Posterior vena cava (tissue), 2 donors: ENCODE results near the gene KAT8. TPM values are rescaled to one million over a fixed set of nuclear protein-coding genes. Genes with fewer than 3 reads are reported as not detected.

Experiments used
- DNase-seq: peaks from one replicate; pipeline ENCODE4 v3.0.0-alpha.2; 2020; ENCODE audit warnings: low spot score
- intact Hi-C, 2 donors: fragments of 100-400 bp; cut with DNase I; formaldehyde crosslinking; loops; one replicate each; pipeline versions ENCODE4 v1.14.1 to v1.14.2; 2022 to 2023
- total RNA-seq, 2 donors: library from RNA; stranded (reverse); fragmentation: NEBNext Ultra II Directional; extraction: Animal tissue kit (Norgen Biotek cat#: 25700); gene quantifications; one replicate each; pipeline ENCODE4 v1.2.1, GENCODE V29; 2021
- donor health status: DM: yes; HTN: yes; CAD: no.
- donor health status: DM: yes; HTN: yes; CAD: no.

KAT8 gene
- total RNA-seq, 2 donors from 2014 or later = 49.9 to 51.3 TPM

GRCh38 chr16:31170048-31170447 is 52.6 kb downstream of the KAT8 start:
- intact Hi-C loops = loop anchor here (10.0 kb wide), 2 partner anchors 275 to 505 kb away; partner anchors contain the start of gene ZNF843 (in 1 of the 2)
- DNase-seq = peak; percentile 5

- intact Hi-C loops = loop anchor here (10.0 kb wide), 2 partner anchors 268 to 512 kb away; partner anchors contain the start of gene ZNF843 (in 1 of the 2)
- peak; percentile 41 for DNase-seq
Observed at GRCh38 chr16:31177136-31177535, 59.7 kb downstream of the KAT8 start.

- intact Hi-C loops = loop anchor here (10.0 kb wide), 2 partner anchors 266 to 514 kb away; partner anchors contain the start of gene ZNF843 (in 1 of the 2)
- DNase-seq = no peak
Observed at GRCh38 chr16:31179219-31179746, 61.8 kb downstream of the KAT8 start.

DNA sequence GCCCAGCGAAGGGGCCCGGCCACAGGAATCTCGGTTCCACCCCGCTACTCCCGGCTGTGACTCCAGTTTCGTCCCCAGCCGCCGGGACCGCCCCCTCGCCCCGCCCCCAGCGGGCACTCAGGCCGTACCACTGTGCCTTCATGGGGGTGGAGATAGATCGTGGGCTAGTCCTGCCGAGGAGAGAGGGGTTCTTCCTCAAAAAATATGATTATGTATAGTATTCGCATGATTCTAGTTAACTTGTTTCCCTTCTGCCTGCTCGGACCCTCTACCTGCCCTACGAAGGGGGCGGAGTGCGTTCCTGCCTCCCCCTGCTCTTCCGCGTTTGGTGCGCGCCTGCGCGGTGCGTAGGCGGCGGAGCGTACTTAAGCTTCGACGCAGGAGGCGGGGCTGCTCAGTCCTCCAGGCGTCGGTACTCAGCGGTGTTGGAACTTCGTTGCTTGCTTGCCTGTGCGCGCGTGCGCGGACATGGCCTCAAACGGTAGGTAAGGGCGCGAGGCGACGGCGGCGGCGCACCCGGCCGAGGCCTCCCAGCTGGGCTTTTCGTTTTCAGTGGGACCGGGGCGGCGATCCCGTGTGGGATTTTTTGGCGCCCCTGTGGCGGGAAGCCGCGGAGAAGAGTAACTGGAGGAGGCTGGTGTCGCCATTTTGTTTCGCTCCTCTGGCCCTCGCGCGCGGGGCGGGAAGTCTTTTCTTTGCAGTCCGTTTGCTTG is 62.4 kb downstream of the KAT8 start, which contains the start of gene FUS:
FUS (plus strand) TSS at position 393 of the 713 bp plus-strand sequence; CDS start at position 469, 76 bp downstream.
- peak; percentile 98 for DNase-seq
- intact Hi-C loops = loop anchor here (10.0 kb wide), 2 partner anchors 265 to 515 kb away; partner anchors contain the start of gene ZNF843 (in 2 of the 2)

Other genes with a start within 250 kb of the KAT8 start
- 10 to 100 TPM; 33.6 to 36.3 TPM for gene BCL7C, start 223.6 kb upstream of the KAT8 start, total RNA-seq
- gene CTF1, start 221.1 kb upstream of the KAT8 start, total RNA-seq = 1 to 10 TPM; 5.0 to 5.2 TPM
- 10 to 100 TPM; 13.7 to 14.5 TPM for gene FBXL19, start 194.1 kb upstream of the KAT8 start, total RNA-seq
- 10 to 100 TPM; 11.0 to 17.5 TPM for gene ORAI3, start 168.6 kb upstream of the KAT8 start, total RNA-seq
- gene SETD1A, start 159.9 kb upstream of the KAT8 start, total RNA-seq = 10 to 100 TPM; 11.8 to 17.7 TPM
- gene HSD3B7, start 132.5 kb upstream of the KAT8 start, total RNA-seq = 10 to 100 TPM; 38.5 to 39.2 TPM
- 1 to 10 TPM in 1 of 2 donors, under 1 TPM in 1; 0.95 to 1.1 TPM for gene STX1B, start 107.0 kb upstream of the KAT8 start, total RNA-seq
- 10 to 100 TPM; 54.4 to 75.4 TPM for gene STX4, start 84.1 kb upstream of the KAT8 start, total RNA-seq
- gene ZNF668, start 43.4 kb upstream of the KAT8 start, total RNA-seq = 10 to 100 TPM; 12.1 to 14.6 TPM
- gene ZNF646, start 43.2 kb upstream of the KAT8 start, total RNA-seq = 10 to 100 TPM; 10.1 to 11.7 TPM
- gene PRSS53, start 28.7 kb upstream of the KAT8 start, total RNA-seq = 1 to 10 TPM; 1.5 to 3.5 TPM
- 100 to 1,000 TPM in 1 of 2 donors, 10 to 100 TPM in 1; 77.8 to 113 TPM for gene VKORC1, start 22.9 kb upstream of the KAT8 start, total RNA-seq
- gene BCKDK, start 9.3 kb upstream of the KAT8 start, total RNA-seq = 10 to 100 TPM; 29.8 to 30.6 TPM
- gene PRSS8, start 18.1 kb downstream of the KAT8 start, total RNA-seq = under 1 TPM in 1 of 2 donors, not detected in 1; 0.23 TPM
- gene PRSS36, start 32.4 kb downstream of the KAT8 start, total RNA-seq = 1 to 10 TPM; 2.9 to 5.2 TPM
- gene FUS, start 62.5 kb downstream of the KAT8 start, total RNA-seq = 100 to 1,000 TPM; 168 to 208 TPM
- 10 to 100 TPM; 13.0 to 23.9 TPM for gene PYCARD, start 85.1 kb downstream of the KAT8 start, total RNA-seq
- under 1 TPM; 0.05 to 0.10 TPM for gene TRIM72, start 96.5 kb downstream of the KAT8 start, total RNA-seq
- gene PYDC1, start 99.5 kb downstream of the KAT8 start, total RNA-seq = not detected
- 10 to 100 TPM; 12.3 to 35.7 TPM for gene ITGAM, start 142.3 kb downstream of the KAT8 start, total RNA-seq
- 10 to 100 TPM; 13.4 to 15.2 TPM for gene ITGAX, start 237.5 kb downstream of the KAT8 start, total RNA-seq